H1 (cell line): ENCODE measurements around the gene SERGEF. TPM values are rescaled to one million over a fixed set of nuclear protein-coding genes. Genes with fewer than 3 reads are reported as not detected.

Source experiments
- CTCF ChIA-PET: fragments of 300-600 bp; sonication (Branson Sonifier 250); formaldehyde crosslinking; loops from one replicate; lab custom pipeline; 2021; ENCODE audit not compliant: partially characterized antibody; lab: Charles Lee
- POLR2A ChIA-PET: fragments of 300-600 bp; sonication (Branson Sonifier 250); formaldehyde crosslinking; loops from one replicate; lab custom pipeline; 2021; ENCODE audit warnings: inconsistent platforms; ENCODE audit not compliant: partially characterized antibody; lab: Charles Lee
- DNase-seq, 2 experiments: peaks; one replicate each; pipeline versions ENCODE4 v3.0.0 to v3.0.0-alpha.2; 2010 to 2022; ENCODE audit warnings: low spot score in 2 of 2, low read depth in 1 of 2, mixed read lengths in 1 of 2
- FAIRE-seq: peaks from 2 replicates; lab custom pipeline; 2011; peaks lifted over from hg19 to GRCh38; lab: Jason Lieb, UNC
- H2AFZ ChIP-seq: 2 replicates; pipeline ENCODE4 v1.8.1; 2012; ENCODE audit warnings: low read length, inconsistent platforms
- H2AK5ac ChIP-seq: 2 replicates; pipeline ENCODE4 v1.6.1; 2013; ENCODE audit warnings: low read depth, low read length
- H2BK120ac ChIP-seq: replicated peaks from 2 replicates; pipeline ENCODE3; 2013; ENCODE audit warnings: low read depth, low read length, inconsistent platforms
- H2BK12ac ChIP-seq: 2 replicates; pipeline ENCODE4 v1.6.1; 2013; ENCODE audit warnings: low read depth, low read length
- H2BK15ac ChIP-seq: 2 replicates; pipeline ENCODE4 v1.6.1; 2013; ENCODE audit warnings: low read length
- H2BK20ac ChIP-seq: 2 replicates; pipeline ENCODE4 v1.6.1; 2013; ENCODE audit warnings: low read length
- H2BK5ac ChIP-seq: 2 replicates; pipeline ENCODE4 v1.6.1; 2013; ENCODE audit warnings: low read depth, low read length
- H3K14ac ChIP-seq: 2 replicates; pipeline ENCODE4 v1.6.1; 2013; ENCODE audit warnings: inconsistent platforms; ENCODE audit not compliant: insufficient read length
- H3K18ac ChIP-seq: 2 replicates; pipeline ENCODE4 v1.6.1; 2013; ENCODE audit warnings: low read length; ENCODE audit errors: extremely low read depth
- H3K23ac ChIP-seq: 2 replicates; pipeline ENCODE4 v1.6.1; 2013; ENCODE audit warnings: inconsistent platforms; ENCODE audit not compliant: insufficient read length
- H3K23me2 ChIP-seq: 2 replicates; pipeline ENCODE4 v1.6.1; 2013; ENCODE audit warnings: low read depth, low read length
- H3K27ac ChIP-seq: 2 replicates; pipeline ENCODE4 v1.6.1; 2011; ENCODE audit warnings: low read depth, low read length, inconsistent platforms
- H3K27me3 ChIP-seq, 4 experiments: replicated peaks in 1 of 4; 1 replicate in 1 of 4; 2 replicates in 3 of 4; pipeline versions ENCODE4 v1.6.1 to v1.8.1; 2011 to 2013; ENCODE audit warnings: low read length in 3 of 4, mild to moderate bottlenecking in 3 of 4, inconsistent platforms in 2 of 4, mixed read lengths in 2 of 4, moderate library complexity in 1 of 4; ENCODE audit not compliant: control insufficient read depth in 3 of 4, insufficient read depth in 3 of 4; ENCODE audit errors: extremely low read depth in 1 of 4
- H3K36me3 ChIP-seq, 4 experiments: 2 replicates each; pipeline versions ENCODE4 v1.6.1 to v1.8.1; 2011 to 2013; ENCODE audit warnings: mild to moderate bottlenecking in 4 of 4, low read length in 3 of 4, moderate library complexity in 2 of 4, control low read depth in 1 of 4, inconsistent platforms in 1 of 4; ENCODE audit not compliant: insufficient read depth in 4 of 4, control insufficient read depth in 2 of 4
- H3K4ac ChIP-seq: replicated peaks from 2 replicates; pipeline ENCODE3; 2013; ENCODE audit warnings: low read length, low read depth, mixed read lengths, inconsistent platforms; ENCODE audit not compliant: insufficient read length
- H3K4me1 ChIP-seq, 4 experiments: replicated peaks in 1 of 4; 1 replicate in 1 of 4; 2 replicates in 3 of 4; pipeline versions ENCODE4 v1.6.1 to v1.8.1; 2011 to 2013; ENCODE audit warnings: low read length in 3 of 4, inconsistent platforms in 2 of 4, mixed read lengths in 1 of 4; ENCODE audit not compliant: insufficient read depth in 4 of 4, control insufficient read depth in 3 of 4
- H3K4me2 ChIP-seq, 2 experiments: 2 replicates each; pipeline versions ENCODE4 v1.6.1 to v1.8.1; 2011 to 2013; ENCODE audit warnings: low read depth in 2 of 2, low read length in 2 of 2, control low read depth in 1 of 2, inconsistent platforms in 1 of 2, mild to moderate bottlenecking in 1 of 2; ENCODE audit not compliant: insufficient read depth in 1 of 2
- H3K4me3 ChIP-seq, 4 experiments: fragments of 200-600, 300-600 bp in 1 of 4; sonication (generic), shearing (Covaris generic), sonication (Bioruptor Twin) in 1 of 4; 2 replicates each; pipeline versions ENCODE4 v1.5.1 to v1.8.1; 2011 to 2016; ENCODE audit warnings: low read length in 4 of 4, low read depth in 3 of 4, control low read depth in 2 of 4, inconsistent platforms in 2 of 4, mild to moderate bottlenecking in 2 of 4, mixed read lengths in 1 of 4, moderate library complexity in 1 of 4; ENCODE audit not compliant: insufficient read depth in 2 of 4; ENCODE audit errors: extremely low read depth in 1 of 4
- H3K56ac ChIP-seq: replicated peaks from 2 replicates; pipeline ENCODE3; 2013; ENCODE audit warnings: low read depth, mild to moderate bottlenecking, mixed read lengths, low read length, inconsistent platforms; ENCODE audit not compliant: insufficient read length
- H3K79me1 ChIP-seq: 2 replicates; pipeline ENCODE4 v1.6.1; 2013; ENCODE audit warnings: low read depth, low read length, control low read depth
- H3K79me2 ChIP-seq, 2 experiments: 2 replicates each; pipeline versions ENCODE4 v1.6.1 to v1.8.1; 2012 to 2013; ENCODE audit warnings: low read length in 2 of 2, mild to moderate bottlenecking in 2 of 2, inconsistent platforms in 1 of 2; ENCODE audit not compliant: insufficient read depth in 2 of 2, control insufficient read depth in 1 of 2
- H3K9ac ChIP-seq, 4 experiments: replicated peaks in 1 of 4; 1 replicate in 1 of 4; 2 replicates in 3 of 4; pipeline versions ENCODE4 v1.6.1 to v1.8.1; 2011 to 2013; ENCODE audit warnings: low read depth in 3 of 4, low read length in 3 of 4, control low read depth in 2 of 4, mild to moderate bottlenecking in 2 of 4, moderate library complexity in 2 of 4, inconsistent platforms in 1 of 4; ENCODE audit errors: extremely low read depth in 1 of 4
- H3K9me3 ChIP-seq, 2 experiments: 2 replicates each; pipeline versions ENCODE4 v1.6.1 to v1.8.1; 2012 to 2013; ENCODE audit warnings: mild to moderate bottlenecking in 2 of 2, moderate library complexity in 2 of 2, control low read depth in 1 of 2, inconsistent platforms in 1 of 2, low read depth in 1 of 2, low read length in 1 of 2, mixed read lengths in 1 of 2; ENCODE audit not compliant: insufficient read depth in 2 of 2
- H4K20me1 ChIP-seq, 2 experiments: replicated peaks in 1 of 2; 2 replicates each; pipeline versions ENCODE3 to v1.8.1; 2011 to 2013; ENCODE audit warnings: inconsistent platforms in 2 of 2, low read length in 2 of 2, mild to moderate bottlenecking in 1 of 2; ENCODE audit not compliant: insufficient read depth in 2 of 2, control insufficient read depth in 1 of 2
- H4K5ac ChIP-seq: 2 replicates; pipeline ENCODE4 v1.6.1; 2013; ENCODE audit warnings: low read length, low read depth, mixed read lengths, inconsistent platforms; ENCODE audit not compliant: insufficient read length
- H4K8ac ChIP-seq: 2 replicates; pipeline ENCODE4 v1.8.0; 2013; ENCODE audit warnings: mild to moderate bottlenecking, moderate library complexity, low read length, inconsistent platforms; ENCODE audit not compliant: insufficient read depth; ENCODE audit errors: extremely low read depth
- H4K91ac ChIP-seq: replicated peaks from 2 replicates; pipeline ENCODE3; 2013; ENCODE audit warnings: low read length, mixed read lengths, inconsistent platforms; ENCODE audit not compliant: insufficient read length
- CTCF ChIP-seq, 3 experiments: IDR thresholded peaks; 1 replicate in 2 of 3; 2 replicates in 1 of 3; pipeline versions ENCODE4 v1.5.1 to v1.6.1; 2011; ENCODE audit warnings: low read length in 3 of 3, mild to moderate bottlenecking in 3 of 3, inconsistent platforms in 2 of 3, low read depth in 1 of 3, moderate library complexity in 1 of 3; ENCODE audit not compliant: insufficient read depth in 1 of 3; ENCODE audit errors: control extremely low read depth in 1 of 3
- GTF2F1 ChIP-seq: IDR thresholded peaks from 2 replicates; pipeline ENCODE4 v1.6.1; 2012; ENCODE audit warnings: low read depth, low read length, improper control_type of control experiment, borderline replicate concordance
- JUND ChIP-seq: IDR thresholded peaks from 2 replicates; pipeline ENCODE4 v1.6.1; 2011; ENCODE audit warnings: mild to moderate bottlenecking, improper control_type of control experiment, low read length
- RAD21 ChIP-seq, 2 experiments: IDR thresholded peaks in 1 of 2; conservative IDR thresholded peaks in 1 of 2; 2 replicates each; pipeline ENCODE4 v1.6.1; 2011; ENCODE audit warnings: low read depth in 2 of 2, low read length in 2 of 2, improper control_type of control experiment in 1 of 2, inconsistent platforms in 1 of 2, mild to moderate bottlenecking in 1 of 2, moderate library complexity in 1 of 2
- ZNF274 ChIP-seq: IDR thresholded peaks from 2 replicates; pipeline ENCODE4 v1.7.0; 2012; ENCODE audit warnings: low read length, borderline replicate concordance; ENCODE audit errors: extremely low read depth
- WGBS, 2 experiments: shearing (Covaris generic) in 1 of 2; methylation state at CpG; one replicate each; pipeline versions ENCODE4 v1.1.6 to v1.1.7; 2013 to 2015; ENCODE audit warnings: low lambda C conversion rate in 2 of 2, mixed read lengths in 2 of 2, inconsistent platforms in 1 of 2, low coverage in 1 of 2, missing lambda C conversion rate in 1 of 2; ENCODE audit not compliant: insufficient replicate concordance in 2 of 2, insufficient coverage in 1 of 2, insufficient read length in 1 of 2; ENCODE audit errors: extremely low coverage in 1 of 2, missing lambda C conversion rate in 1 of 2; 5-methylcytosine and 5-hydroxymethylcytosine counted together
- polyA plus RNA-seq, 7 experiments: library from polyadenylated mRNA; depleted of rRNA in 3 of 7; stranded (reverse) in 5 of 7; unstranded in 2 of 7; fragments of >200 nt in 5 of 7; fragments of 200-250 nt in 2 of 7; gene quantifications; 1 replicate in 5 of 7; 2 replicates in 1 of 7; 4 replicates in 1 of 7; pipeline versions ENCODE4 v1.2.1 to v1.2.3, GENCODE V29; 2011 to 2013; ENCODE audit warnings: missing spikeins in 2 of 7, mixed read lengths in 2 of 7
- total RNA-seq: library from RNA; stranded (reverse); fragmentation: NEBNext Ultra II Directional; extraction: Animal tissue kit (Norgen Biotek cat#: 25700); gene quantifications from 2 replicates; pipeline ENCODE4 v1.2.1, GENCODE V29; 2021

Gene SERGEF
- total and polyA plus RNA-seq, 2 of the 8 experiments (the other 6 are each of a cell fraction or from before 2014, with no cell fraction given), result 16.6 to 28.8 TPM

GRCh38 chr11:17978553-17979287 lies 34.1 kb downstream of the SERGEF start:
- H3K36me3 ChIP-seq, result no peaks in the 10 kb centered on the region
- H3K4me2 ChIP-seq, result no peak overlapping the region
- H2BK12ac ChIP-seq, result 0 out of 2 replicates have a peak overlapping the region, but pooled peaks have one; percentile 60
- FAIRE-seq, result peak; percentile 19
- H3K18ac ChIP-seq, result no peak overlapping the region
- no peak overlapping the region for H2AFZ ChIP-seq
- H2BK15ac ChIP-seq, result no peak overlapping the region
- H3K79me1 ChIP-seq, result no peaks in the 10 kb centered on the region
- H4K91ac ChIP-seq, result no peak overlapping the region
- H3K79me2 ChIP-seq, result no peaks in the 10 kb centered on the region
- CTCF ChIA-PET, result interaction anchor here (0.6 to 11.7 kb wide), 85 partner anchors 8 to 569 kb away, joined by 3 to 276 read pairs (median 4); partner anchors contain the start of genes KCNC1 and MYOD1
- WGBS, 2 experiments, result 81% methylated on average over 5 of the region's 5 CpGs; no CpG with 5 or more reads in 1 of the 2 experiments
- no peak overlapping the region for H3K4me3 ChIP-seq
- no peak overlapping the region for H3K56ac ChIP-seq
- H3K4ac ChIP-seq, result no peak overlapping the region
- H4K8ac ChIP-seq, result no peak overlapping the region
- H3K27ac ChIP-seq, result no peak overlapping the region
- H2BK20ac ChIP-seq, result no peak overlapping the region
- TF ChIP-seq ZNF274, result no peak
- TF ChIP-seq CTCF (IDR thresholded peaks at IDR 0.05; ENCODE audit: control extremely low read depth in 1 of 3, insufficient read depth in 1 of 3, low read depth in 1 of 3, low read length in 3 of 3), result peak; percentile 91 to 97 (median 94)
- TF ChIP-seq JUND, result peak; percentile 51; the same call in 1 of the 2 replicates
- TF ChIP-seq GTF2F1, result no peak
- peak; percentile 77 to 79 for TF ChIP-seq RAD21 (IDR thresholded peaks at IDR 0.05 in 1 of 2, conservative IDR thresholded peaks at IDR 0.05 in 1 of 2; ENCODE audit: low read depth in 2 of 2, low read length in 2 of 2)
- no peaks in the 10 kb centered on the region for H3K27me3 ChIP-seq
- peaks cover 2 to 3% of the 10 kb centered on the region in 2 experiments for H4K20me1 ChIP-seq
- H2BK120ac ChIP-seq, result no peak overlapping the region
- POLR2A ChIA-PET, result no interaction called here
- H3K14ac ChIP-seq, result no peak overlapping the region
- no peak overlapping the region for H4K5ac ChIP-seq
- DNase-seq, result peak in 1 of 2 experiments; percentile 71
- no peak overlapping the region for H2BK5ac ChIP-seq
- H3K9me3 ChIP-seq, result no peaks in the 10 kb centered on the region
- no peaks in the 10 kb centered on the region for H3K4me1 ChIP-seq
- H3K23me2 ChIP-seq, result no peaks in the 10 kb centered on the region
- no peak overlapping the region for H3K9ac ChIP-seq
- no peak overlapping the region for H3K23ac ChIP-seq
- H2AK5ac ChIP-seq, result no peak overlapping the region
